Thymus (tissue), 11 donors: ENCODE data around the gene RPN2. TPM values are rescaled to one million over a fixed set of nuclear protein-coding genes. Genes with fewer than 3 reads are reported as not detected.

Experiments used
- DNase-seq, 9 donors: peaks; one replicate each; pipeline ENCODE4 v3.0.0-alpha.2; 2013; ENCODE audit warnings: low spot score in 9 of 9, low read depth in 6 of 9, missing footprints in 1 of 9
- H3K27ac ChIP-seq, 2 donors: one replicate each; pipeline ENCODE4 v1.5.1; 2013; ENCODE audit warnings: control low read depth in 1 of 2, low read depth in 1 of 2, low read length in 1 of 2, mild to moderate bottlenecking in 1 of 2, moderate library complexity in 1 of 2
- H3K27me3 ChIP-seq, 2 donors: one replicate each; pipeline ENCODE4 v1.5.1; 2013; ENCODE audit warnings: low read length in 1 of 2; ENCODE audit not compliant: control insufficient read depth in 2 of 2, insufficient read depth in 1 of 2
- H3K36me3 ChIP-seq, 2 donors: one replicate each; pipeline ENCODE4 v1.5.1; 2013; ENCODE audit warnings: low read length in 1 of 2, mild to moderate bottlenecking in 1 of 2, moderate library complexity in 1 of 2; ENCODE audit not compliant: control insufficient read depth in 2 of 2, insufficient read depth in 2 of 2
- H3K4me1 ChIP-seq, 2 donors: one replicate each; pipeline ENCODE4 v1.5.1; 2013; ENCODE audit warnings: low read length in 2 of 2; ENCODE audit not compliant: control insufficient read depth in 2 of 2, insufficient read depth in 2 of 2
- H3K4me3 ChIP-seq, 2 donors: one replicate each; pipeline ENCODE4 v1.5.1; 2013; ENCODE audit warnings: low read length in 2 of 2, control low read depth in 1 of 2, mild to moderate bottlenecking in 1 of 2
- H3K9me3 ChIP-seq, 2 donors: one replicate each; pipeline ENCODE4 v1.5.1; 2013; ENCODE audit warnings: low read length in 1 of 2, mild to moderate bottlenecking in 1 of 2; ENCODE audit not compliant: control insufficient read depth in 2 of 2, insufficient read depth in 1 of 2
- WGBS: extraction: QIAGEN DNeasy Blood & Tissue Kit; methylation state at CpG from one replicate; pipeline ENCODE4 v1.1.7; 2013; 5-methylcytosine and 5-hydroxymethylcytosine counted together
- polyA plus RNA-seq: library from polyadenylated mRNA; stranded (reverse); fragments of 200-250 nt; gene quantifications from one replicate; pipeline ENCODE4 v1.2.3, GENCODE V29; 2013
- total RNA-seq: library from RNA; stranded (reverse); fragments of 120-200 nt; gene quantifications from one replicate; pipeline ENCODE4 v1.2.4, GENCODE V29; 2013
- donor health status: healthy.

RPN2 gene
- total and polyA plus RNA-seq, 2 donors = 70.0 to 156 TPM

DNA sequence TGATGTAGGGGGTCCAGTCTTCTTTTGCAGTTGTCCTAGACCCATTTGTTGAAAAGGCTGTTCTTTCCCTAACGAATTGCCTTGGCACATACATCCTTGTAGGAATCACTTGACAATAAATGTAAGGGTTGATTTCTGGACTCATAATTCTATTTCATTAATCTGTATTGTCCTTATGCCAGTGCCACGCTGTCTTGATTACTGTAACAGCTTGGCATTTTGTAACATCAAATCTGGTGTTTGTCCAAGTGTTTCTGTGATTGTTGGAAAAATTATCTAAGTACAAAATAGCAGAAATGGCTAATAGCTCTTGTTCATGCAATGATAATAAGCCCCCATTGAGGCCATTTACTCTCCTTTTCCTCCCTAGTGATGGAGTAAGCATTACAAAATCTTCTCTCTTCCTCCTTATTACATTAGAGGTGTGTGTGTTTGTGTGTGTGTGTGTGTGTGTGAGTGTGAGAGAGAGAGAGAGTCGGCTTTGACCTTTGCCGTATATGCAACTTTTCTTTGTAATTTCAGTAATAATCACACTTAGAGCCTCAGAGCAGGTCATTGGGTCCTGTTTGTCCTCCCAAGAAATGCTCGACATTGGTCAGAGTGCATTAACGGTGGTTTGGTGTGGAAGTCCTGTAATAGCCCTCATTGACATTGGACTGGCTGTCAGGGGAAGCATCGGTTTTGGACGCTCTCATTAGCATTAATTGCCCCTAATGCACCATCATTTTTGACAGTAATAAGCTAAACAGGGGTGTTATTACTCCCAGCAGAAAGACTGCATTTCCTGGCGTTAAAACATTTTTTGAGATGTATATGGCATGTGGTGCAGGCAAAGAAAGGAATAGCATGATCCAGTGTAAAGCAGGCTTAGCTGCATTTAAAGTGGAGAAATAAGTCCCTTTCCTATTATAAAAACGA lies 40.9 kb downstream of the RPN2 start:
- 98% methylated on average over 10 of the region's 10 CpGs for WGBS

GRCh38 chr20:37220731-37221130 lies 41.6 kb downstream of the RPN2 start:
- WGBS = 95% methylated on average over 3 of the region's 3 CpGs
- no peaks in the 10 kb centered on the region for H3K27me3 ChIP-seq
- no peak for DNase-seq
- no peaks in the 10 kb centered on the region for H3K9me3 ChIP-seq
- H3K4me3 ChIP-seq = no peak overlapping the region
- H3K36me3 ChIP-seq = peaks cover 40 to 57% of the 10 kb centered on the region in 2 donors
- H3K4me1 ChIP-seq = no peaks in the 10 kb centered on the region
- H3K27ac ChIP-seq = no peak overlapping the region

More for the DNA sequence above, 40.9 kb downstream of the RPN2 start:
- H3K27me3 ChIP-seq = no peaks in the 10 kb centered on the region
- H3K4me1 ChIP-seq = no peaks in the 10 kb centered on the region
- H3K9me3 ChIP-seq = no peaks in the 10 kb centered on the region
- no peak for DNase-seq
- no peak overlapping the region for H3K27ac ChIP-seq
- peaks cover 32 to 55% of the 10 kb centered on the region in 2 donors for H3K36me3 ChIP-seq
- no peak overlapping the region for H3K4me3 ChIP-seq

- Histone ChIP-seq H3K36me3 (peaks cover 51 to 64% of the 10 kb centered on the region in 2 donors), H3K27ac (no peak overlapping the region)
- WGBS = 98% methylated on average over 4 of the region's 4 CpGs
These were observed 43.0 kb downstream of the RPN2 start for GRCh38 chr20:37222086-37222485.

DNA sequence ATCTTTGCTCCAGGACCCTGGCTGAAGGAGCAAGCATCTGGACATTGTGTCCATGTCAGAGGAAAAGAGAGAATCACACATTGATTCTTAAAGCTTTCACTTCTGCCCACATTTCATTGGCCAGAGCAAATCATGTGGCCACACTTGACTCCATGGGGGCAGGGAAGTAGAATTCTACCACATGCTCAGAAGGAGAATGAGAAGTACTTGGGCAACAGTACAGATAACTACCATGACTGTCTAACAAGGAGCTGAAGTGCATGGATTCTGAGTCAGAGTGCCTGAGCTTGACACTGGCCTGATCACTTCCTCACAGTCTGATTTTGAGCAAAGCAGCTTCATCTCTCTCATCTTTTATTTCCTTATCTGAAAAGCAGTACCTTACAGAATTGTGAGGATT lies 43.9 kb downstream of the RPN2 start:
- DNase-seq = peak in 1 of 9 donors; percentile 5
- Histone ChIP-seq H3K9me3 (no peaks in the 10 kb centered on the region), H3K27me3 (no peaks in the 10 kb centered on the region), H3K36me3 (peaks cover 55 to 71% of the 10 kb centered on the region in 2 donors), H3K4me3 (no peak overlapping the region), H3K4me1 (no peaks in the 10 kb centered on the region), H3K27ac (no peak overlapping the region)

More at GRCh38 chr20:37222086-37222485, 43.0 kb downstream of the RPN2 start:
- DNase-seq = no peak
- no peaks in the 10 kb centered on the region for H3K27me3 ChIP-seq
- H3K9me3 ChIP-seq = no peaks in the 10 kb centered on the region
- no peaks in the 10 kb centered on the region for H3K4me1 ChIP-seq
- H3K4me3 ChIP-seq = no peak overlapping the region

GRCh38 chr20:37225146-37225545 lies 46.0 kb downstream of the RPN2 start:
- Histone ChIP-seq H3K9me3 (no peaks in the 10 kb centered on the region), H3K36me3 (peaks cover 71 to 80% of the 10 kb centered on the region in 2 donors), H3K27ac (no peak overlapping the region), H3K4me1 (no peaks in the 10 kb centered on the region), H3K27me3 (no peaks in the 10 kb centered on the region), H3K4me3 (no peak overlapping the region)
- WGBS = 95% methylated on average over 5 of the region's 5 CpGs
- DNase-seq = no peak

DNA sequence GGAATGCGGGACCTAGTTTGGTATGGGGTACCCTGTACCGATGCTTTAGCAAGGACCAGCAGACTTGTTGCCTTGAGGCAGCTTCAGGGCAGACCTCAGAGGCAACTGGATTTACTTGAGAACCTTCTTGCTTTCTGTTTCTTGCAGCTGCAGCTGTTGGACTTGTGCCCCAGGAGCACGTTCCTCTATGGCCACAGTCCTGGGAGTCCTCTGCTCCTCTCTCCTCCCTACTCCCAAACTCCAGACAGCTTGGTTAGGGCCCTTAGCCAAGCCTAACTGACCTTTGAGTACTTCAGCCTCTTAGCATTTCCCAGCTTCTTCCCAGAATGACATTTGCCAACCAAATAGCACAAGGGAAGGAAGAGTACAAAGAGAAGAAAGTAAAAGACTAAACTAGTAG lies 47.8 kb downstream of the RPN2 start:
- no peak for DNase-seq

DNA sequence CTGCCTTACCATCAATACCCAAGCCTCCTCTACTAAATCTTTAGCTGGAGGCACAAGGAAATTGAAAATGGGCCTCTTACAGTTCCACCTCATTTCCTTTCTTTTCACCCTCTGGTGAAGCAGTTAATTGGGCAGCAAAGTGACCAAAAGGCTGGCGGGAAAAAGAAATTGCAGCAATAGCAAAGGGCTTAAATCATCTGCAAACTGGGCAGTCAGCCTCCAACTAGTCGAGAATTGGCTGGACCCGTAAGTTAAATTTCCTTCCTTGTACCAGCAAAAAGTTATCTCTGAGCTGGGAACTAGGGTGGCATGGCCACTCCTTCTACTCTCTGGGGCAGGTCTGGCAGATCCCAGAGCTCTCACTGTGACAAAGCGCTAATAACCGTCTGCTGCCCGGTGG lies 49.0 kb downstream of the RPN2 start:
- Histone ChIP-seq H3K4me3 (no peak overlapping the region), H3K9me3 (no peaks in the 10 kb centered on the region), H3K4me1 (no peaks in the 10 kb centered on the region), H3K27ac (no peak overlapping the region), H3K36me3 (peaks cover 91 to 97% of the 10 kb centered on the region in 2 donors), H3K27me3 (no peaks in the 10 kb centered on the region)
- DNase-seq = no peak
- 97% methylated on average over 6 of the region's 6 CpGs for WGBS

More for the DNA sequence above, 47.8 kb downstream of the RPN2 start:
- Histone ChIP-seq H3K4me3 (no peak overlapping the region), H3K9me3 (no peaks in the 10 kb centered on the region), H3K27ac (no peak overlapping the region), H3K36me3 (peaks cover 86 to 92% of the 10 kb centered on the region in 2 donors), H3K27me3 (no peaks in the 10 kb centered on the region), H3K4me1 (no peaks in the 10 kb centered on the region)
- 97% methylated on average over 3 of the region's 3 CpGs for WGBS

- Histone ChIP-seq H3K9me3 (no peaks in the 10 kb centered on the region), H3K36me3 (peaks cover 90 to 97% of the 10 kb centered on the region in 2 donors), H3K4me3 (no peak overlapping the region), H3K4me1 (no peaks in the 10 kb centered on the region), H3K27me3 (no peaks in the 10 kb centered on the region), H3K27ac (no peak overlapping the region)
- 98% methylated on average over 5 of the region's 5 CpGs for WGBS
- DNase-seq = no peak
These were observed 49.5 kb downstream of the RPN2 start for GRCh38 chr20:37228656-37229055.

GRCh38 chr20:37229357-37229756 lies 50.2 kb downstream of the RPN2 start:
- Histone ChIP-seq H3K36me3 (peaks cover 90 to 97% of the 10 kb centered on the region in 2 donors), H3K9me3 (no peaks in the 10 kb centered on the region), H3K4me3 (no peak overlapping the region), H3K27ac (no peak overlapping the region), H3K27me3 (no peaks in the 10 kb centered on the region), H3K4me1 (no peaks in the 10 kb centered on the region)
- no peak for DNase-seq
- 97% methylated on average over 4 of the region's 4 CpGs for WGBS
